Retina (tissue), 1 donor: ENCODE results near the gene CCDC102A.
A peak's percentile ranks its signal among the peaks of the same experiment; 100 is the strongest.

Experiments
- DNase-seq: peaks from one replicate; pipeline ENCODE4 v3.0.0-alpha.2; 2016

The CCDC102A gene

DNA sequence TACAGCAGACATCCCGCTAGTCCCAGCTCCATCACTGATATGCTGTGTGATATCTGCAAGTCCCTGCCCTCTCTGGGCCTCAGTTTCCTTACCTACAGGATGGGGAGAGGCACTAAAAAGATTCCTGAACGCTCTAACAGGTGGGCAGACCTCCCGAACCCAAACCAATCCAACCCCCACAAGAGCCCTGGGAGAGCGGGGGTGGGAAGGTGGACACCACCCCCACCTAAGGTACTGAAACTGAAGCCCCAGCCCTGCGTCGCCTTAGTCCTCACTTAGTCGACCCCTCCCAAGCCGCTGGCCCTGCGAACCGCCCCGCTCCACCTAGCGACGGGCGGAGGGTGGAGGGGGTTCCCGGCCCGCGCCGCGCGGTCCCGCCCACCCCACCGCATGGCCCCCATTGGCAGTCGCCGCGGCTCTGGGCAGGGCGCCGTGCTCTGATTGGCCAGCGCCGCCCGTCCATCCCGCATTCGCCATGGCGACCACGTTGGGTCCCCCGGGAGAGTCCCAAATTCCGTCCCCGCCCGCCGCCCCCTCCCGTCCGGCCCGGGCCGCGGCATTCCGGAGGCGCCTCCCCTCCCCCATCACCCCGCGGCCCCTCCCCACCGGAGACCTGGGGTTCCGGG is 578 bp downstream of the CCDC102A start:
- peak; percentile 79 for DNase-seq

DNA sequence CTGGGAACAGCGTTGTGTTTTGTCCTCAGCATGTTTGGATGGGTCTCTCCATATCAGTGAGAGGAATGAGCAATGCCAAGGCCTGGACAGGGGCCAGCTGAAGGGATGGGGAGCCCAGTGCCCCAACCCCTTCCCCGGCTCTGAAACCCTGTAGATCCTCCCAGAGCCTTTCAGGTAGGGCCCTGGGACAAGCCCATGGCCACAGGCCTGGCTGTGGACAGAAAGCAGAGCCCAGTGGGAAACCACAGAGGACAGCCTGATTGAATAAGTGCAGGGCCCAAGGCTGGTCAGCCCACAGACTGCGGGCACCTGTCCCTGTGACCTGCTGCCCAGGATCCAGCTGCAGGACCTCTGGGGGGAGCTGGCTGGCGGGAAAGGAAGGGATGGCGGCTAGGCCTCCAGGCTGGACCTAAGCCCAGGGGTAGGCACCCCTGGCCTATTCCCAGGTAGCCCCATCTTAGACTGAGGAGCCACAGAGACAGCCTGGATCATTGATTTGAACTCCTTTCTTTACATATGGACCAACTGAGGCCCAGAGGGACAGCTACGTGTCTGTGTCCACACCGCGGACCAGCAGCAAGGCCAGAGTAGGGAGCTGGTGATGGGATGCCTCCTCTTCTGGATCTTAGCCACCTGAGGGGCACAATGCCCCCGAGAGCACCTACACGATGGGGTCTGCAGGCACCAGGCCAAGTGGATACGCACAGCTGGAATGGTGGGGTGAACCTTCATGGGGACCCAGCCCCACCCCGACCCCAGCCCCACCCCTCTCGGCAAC is 1.3 kb downstream of the CCDC102A start:
- no peak for DNase-seq

DNA sequence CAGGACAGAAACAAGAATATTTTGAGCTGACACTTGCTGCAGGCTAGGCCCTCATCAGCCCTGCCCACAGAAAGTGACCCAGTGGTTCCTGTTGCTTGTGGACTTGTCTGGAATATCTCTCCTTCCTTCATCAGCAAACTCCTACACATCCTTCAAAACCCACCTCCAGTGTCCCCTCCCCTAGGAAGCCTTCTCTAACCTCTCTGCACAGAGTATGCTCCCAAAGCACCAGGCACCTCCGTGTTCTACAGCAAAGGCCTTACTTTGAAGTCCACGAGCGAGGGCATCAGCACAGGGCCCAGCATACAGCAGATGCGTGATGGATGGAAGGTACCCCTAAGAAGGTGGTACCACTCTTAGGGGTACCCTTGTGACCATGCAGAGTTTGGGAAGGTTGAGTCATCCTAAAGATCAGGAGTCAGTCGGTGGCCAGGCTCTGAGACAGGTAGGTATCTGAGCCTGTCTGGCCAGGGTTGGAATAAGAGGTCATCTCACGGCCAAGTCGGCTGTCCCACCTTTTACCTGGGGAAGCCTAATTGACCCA is 2.0 kb downstream of the CCDC102A start:
- DNase-seq: no peak

DNA sequence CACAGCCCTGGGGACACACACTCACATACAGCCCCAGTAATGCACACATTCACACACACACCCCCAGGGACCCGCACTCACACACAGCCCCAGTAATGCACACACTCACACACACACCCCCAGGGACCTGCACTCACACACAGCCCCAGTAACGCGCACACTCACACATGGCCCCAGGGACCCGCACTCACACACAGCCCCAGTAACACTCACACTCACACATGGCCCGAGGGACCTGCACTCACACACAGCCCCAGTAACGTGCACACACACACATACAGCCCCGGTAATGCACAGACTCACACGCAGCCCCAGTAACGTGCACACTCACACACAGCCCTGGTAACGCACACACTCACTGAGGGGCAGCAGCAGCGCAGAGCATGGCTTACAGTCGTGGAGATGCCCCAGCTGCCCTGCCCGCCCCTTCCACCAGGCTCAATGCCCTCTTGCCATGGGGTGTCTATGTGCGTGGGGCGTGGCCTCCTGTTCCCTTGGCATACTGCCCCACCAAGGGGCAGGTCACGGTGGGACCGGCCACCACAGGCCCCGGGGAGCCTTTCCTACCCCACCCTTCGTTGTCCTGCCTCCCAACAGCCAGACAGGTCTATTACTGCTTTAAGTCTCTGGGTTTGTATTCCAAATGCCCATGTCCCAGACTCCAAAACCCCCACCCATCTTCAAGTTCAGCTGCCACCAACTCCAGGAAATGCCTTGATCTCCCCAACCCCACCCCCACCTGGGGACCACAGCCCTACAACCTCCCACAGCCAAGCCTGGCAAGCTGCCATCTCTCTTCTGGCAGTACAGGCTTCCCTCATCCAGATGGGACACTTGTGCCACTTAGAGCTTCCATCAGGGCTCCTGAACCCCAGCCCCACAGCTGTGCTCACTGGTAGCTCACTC is 2.7 kb downstream of the CCDC102A start:
- DNase-seq: no peak

DNA sequence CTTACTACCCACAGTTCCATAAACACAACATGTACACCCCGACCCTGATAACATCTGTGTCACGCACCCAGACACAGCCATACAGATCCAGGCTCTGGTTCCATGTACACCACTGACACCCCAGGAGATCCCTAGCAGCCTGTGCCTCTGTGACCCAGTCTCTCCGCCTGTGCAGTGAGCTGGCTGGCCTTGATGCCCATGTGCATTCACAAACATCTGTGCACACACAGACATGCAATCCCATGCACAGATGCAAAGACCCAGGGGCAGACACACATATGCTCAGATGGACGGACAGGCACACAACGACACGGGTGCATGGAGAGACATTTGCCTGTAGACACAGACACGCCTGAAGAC is 4.1 kb downstream of the CCDC102A start:
- no peak for DNase-seq

DNA sequence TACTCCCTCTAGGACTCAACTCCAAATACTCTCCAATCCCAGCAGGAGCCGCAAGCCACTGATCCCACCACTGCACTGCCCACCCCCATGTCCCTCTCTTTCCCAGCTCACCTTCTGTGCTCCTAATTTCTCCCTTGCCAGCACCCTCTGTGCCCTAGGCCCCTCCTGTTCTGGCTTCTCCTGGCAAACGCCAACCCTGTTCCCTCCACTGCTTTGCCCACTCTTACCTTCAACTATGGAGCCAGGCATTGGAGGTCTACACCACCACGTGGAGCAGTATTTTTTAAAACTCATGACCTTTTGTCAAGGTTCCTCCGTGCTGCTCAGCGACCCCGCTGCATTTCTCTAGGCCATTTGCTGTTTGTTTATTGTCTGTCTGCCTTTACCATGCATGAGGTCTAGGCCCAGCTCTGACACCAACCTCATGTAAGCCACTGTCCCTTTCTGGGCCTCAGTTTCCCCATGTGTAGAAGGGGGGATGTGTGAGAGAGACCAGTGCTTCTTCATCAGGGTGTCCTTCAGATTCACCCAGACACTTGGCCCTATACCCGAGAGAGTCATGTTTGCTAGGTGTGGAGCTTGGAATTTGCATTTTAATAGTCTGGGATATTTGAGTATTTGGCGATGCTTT is 4.6 kb downstream of the CCDC102A start:
- DNase-seq: no peak

DNA sequence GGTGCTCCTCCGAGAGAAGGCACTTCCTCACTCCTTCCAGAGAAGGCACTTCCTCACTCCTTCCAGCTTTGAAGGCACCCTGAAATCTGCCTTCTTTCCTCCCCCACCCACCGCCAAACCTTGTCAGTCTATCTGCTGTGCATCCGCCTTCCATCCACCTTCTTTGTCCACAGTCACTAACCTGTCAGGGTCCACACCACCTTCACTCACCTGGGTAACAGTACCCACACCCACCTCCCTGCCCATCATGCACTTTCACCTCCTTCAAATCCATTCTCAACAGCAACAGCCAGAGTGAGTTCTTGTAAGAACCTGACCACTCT is 5.2 kb downstream of the CCDC102A start:
- no peak for DNase-seq

DNA sequence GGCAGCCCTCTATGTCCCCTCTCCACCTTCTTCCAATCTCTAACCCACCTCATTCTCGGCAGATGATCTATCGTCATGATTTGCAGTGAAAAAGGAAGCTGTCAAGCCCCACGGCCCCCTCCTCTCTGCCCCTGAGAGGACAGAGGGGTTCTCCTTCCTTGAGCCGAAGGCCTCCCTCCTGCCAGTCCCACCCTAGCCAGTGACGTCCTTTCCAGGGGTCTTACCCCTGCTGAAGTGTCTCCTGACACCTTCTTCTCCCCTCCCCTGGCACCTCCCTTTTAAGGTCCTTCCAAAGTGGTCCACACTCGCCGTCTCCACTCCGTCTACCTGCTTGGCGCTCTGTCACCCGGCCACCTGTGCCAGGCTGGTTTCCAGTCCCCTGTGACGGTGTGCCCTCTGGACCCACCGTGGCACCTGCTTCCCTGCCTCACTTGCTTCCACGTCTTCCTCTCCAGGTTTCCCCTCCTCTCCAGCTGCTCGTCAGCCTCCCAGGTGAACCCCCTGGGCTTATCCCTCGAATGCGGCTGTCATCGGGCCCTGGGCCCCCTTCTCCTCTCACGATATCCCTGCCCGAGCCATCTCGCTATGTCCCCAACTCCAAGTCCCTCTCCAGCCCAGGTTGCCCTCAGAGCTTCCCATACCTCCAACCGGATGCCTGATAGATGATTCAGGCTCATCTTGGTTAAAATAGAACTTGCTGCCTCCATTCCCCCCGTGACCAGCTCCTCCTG is 5.7 kb downstream of the CCDC102A start:
- DNase-seq: no peak

DNA sequence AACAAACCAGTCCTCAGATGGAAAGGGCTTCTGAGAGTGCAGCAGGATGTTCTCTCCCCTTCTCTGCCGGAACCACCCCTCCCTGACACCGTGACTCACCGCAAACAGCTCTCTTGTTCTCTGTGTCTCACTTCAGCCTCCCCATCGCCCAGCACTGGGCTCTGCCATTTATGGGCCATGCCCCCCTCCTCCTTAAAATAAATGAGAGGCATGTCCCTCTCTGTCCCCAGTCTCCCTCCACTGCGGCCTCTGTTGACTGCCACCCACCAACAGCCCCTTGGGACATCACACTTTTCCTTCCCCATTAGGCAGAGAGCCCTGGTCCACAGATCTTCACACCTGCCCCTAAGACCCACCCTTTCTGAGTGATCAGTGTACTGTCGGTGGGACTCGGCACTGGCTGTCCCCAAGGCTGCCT is 6.3 kb downstream of the CCDC102A start:
- no peak for DNase-seq

DNA sequence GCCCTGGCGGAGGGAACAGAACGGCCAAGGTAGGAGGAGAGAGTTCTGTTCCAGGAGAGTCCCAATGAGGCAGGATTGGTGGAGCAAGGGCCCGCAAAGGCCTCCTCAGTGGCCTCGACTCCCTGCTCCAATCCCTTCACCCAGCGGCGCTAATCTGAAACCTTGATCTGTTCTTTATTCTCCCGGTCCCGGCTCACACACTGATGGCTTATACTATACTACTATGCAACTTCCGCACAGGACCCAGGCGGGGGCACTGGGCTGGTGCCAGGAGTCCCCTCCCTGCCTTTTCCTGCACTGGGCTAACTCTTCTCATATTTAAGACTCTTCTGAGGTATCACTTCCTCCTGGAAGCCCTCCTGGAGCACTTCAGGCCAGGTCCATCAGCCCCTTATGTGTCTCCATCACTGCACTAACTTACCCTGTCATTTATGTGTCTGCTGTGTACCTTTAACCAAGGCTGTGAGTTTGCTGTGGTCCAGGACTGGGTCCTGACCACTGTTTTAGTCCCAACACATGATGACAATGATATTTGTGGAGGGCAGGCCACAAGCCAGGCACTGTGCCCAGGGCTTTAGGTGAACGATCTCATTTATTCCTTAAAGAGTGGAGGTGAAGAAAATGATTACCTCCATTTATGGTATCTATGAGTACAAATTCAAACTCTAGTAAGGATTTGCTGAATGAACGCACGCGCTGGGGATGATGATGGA is 6.8 kb downstream of the CCDC102A start:
- peak; percentile 28 for DNase-seq

DNA sequence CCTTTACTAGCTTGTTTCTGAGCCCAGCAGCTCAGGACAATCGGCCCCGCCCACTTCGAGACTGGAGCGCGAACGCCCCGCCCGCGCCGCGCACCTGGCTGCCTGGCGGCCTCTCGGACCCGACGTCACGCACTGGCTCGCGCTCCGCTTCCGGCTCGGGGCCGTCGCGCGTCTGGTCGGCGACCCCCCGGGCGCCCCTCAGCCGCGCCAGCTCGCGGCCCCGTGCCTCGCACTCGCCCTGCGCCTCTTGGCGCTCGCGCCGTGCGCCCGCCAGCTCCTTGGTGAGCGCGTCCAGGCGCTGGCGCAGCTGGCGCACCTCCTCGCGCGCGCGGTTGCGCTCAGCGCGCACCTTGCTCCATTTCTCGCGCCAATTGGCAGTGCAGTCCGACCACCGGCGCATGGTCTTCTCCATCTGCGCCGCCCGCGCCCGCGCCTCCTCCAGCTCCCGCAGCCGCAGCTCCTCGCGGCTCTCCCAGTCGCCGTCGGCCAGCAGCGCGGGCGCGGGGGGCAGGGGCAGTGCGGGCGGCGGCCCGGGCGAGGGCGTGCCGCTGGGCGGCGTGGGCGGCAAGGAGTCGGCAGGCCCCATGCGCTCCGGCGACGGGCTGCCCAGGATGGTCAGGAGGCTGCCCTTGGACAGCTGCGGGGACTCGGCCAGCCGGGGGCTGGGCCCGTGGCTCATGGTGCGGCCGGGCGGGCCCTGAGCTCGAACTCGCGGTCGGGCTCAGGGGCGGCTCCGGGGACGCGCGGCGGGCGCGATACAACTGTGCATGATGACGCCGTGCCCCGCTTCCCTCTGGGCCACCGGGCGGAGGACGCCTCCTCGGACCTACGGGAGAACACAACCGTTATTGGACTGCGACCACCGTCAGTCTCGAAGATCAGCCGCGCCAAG is 7.6 kb downstream of the CCDC102A start:
- DNase-seq: peak; percentile 32

DNA sequence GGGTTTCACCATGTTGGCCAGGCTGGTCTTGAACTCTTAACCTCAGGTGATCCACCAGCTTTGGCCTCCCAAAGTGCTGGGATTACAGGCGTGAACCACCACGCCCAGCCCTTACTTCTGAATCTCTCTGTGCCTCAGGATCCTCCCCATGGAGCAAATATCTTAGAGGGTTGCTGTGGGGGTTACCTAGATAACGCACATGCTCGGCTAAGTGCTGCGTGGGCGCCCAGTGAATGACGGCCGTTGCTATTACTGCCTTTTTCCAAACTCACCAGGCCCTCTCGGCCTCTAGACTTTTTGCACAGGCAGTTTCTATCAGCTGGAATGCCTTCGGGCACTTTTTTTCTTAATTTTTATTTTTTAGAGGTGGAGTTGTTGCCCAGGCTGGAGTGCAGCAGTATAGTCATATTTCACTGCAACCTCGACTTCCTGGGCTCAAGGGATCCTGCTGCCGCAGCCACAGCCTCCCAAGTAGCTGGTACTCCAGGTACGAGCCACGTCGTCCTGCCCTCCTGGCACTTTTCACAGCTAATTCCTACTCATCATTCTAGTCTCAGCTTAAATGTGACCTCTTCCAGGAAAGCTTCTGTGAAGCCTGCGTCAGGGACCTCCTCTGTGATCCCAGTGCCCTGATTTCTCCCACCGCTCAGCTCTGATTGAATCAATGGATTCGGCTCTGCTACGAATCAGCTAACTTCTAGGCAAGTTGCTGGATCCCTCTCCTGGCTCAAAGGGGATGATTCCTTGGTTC is 8.6 kb downstream of the CCDC102A start:
- DNase-seq: no peak

DNA sequence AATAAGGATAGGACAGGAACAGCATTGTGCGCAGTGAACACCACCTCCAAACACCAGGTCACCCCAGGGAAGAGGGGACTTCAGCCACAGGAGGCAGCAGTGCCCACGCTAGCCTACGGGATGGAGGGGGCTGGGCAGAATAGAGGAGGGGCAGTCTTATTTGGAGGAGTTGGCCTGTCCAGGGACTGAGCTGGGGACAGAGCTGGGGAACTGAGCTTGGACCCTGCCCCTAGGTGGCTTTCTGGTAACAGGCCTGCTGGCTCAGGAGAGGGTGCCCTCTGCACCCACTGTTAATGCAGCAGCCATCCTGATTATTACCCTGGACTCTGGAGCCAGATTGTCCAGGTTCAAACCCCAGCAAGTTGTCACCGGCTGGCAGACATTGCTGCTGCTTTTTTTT is 9.3 kb downstream of the CCDC102A start:
- no peak for DNase-seq

DNA sequence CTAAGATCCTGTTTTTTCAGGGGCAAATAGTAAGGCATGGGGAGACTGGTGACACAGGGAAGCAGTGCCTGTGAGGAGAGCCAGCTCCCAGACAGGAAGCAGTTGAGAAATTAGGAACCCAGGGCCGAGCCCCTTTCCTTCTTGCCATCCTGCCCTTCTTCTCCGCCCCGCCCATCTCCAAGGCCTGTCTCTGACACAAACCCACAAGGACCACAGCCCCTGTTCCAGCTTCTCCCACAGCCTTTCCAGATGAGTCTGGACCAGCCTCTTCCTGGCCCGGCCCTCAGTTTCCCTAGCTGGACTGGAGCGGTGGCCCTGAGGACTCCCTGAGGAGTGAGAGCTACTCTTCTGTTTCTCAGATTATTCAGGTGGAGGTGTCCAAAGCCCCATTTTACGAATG is 9.9 kb downstream of the CCDC102A start:
- no peak for DNase-seq

DNA sequence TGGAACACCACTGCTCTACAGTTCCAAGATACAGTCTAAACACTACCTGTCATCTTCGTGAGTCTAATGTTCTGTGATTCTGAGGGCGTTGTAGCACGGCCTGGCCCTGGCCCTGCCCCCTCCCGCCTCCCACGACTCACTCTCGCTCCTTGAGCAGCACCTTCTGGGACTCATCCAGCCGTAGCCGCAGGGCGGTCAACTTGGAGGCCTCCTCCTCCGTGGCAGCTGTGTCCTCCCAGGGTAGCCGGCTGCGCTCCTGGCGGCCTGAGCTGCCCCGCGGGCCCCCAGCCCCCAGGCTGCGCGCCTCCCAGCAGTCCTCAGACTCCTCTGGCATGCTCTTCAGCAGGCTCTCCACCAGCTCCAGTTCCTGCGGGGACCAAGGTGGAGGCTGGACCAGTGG is 10.6 kb downstream of the CCDC102A start:
- DNase-seq: peak; percentile 19

DNA sequence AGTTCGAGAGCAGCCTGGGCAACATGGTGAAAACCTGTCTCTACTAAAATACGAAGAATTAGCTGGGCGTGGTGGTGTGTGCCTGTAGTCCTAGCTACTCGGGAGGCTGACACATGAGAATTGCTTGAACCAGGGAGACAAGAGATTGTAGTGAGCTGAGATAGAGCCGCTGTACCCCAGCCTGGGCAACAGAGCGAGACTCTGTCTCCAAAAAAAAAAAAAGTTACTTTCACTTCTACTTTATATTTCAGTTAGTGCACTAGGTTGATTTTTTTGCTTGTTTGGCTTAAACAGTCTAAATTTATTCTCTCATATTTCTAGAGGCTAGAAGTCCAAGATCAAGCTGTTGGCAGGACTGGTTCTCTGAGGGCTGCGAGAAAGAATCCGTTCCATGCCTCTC is 13.4 kb downstream of the CCDC102A start:
- no peak for DNase-seq

DNA sequence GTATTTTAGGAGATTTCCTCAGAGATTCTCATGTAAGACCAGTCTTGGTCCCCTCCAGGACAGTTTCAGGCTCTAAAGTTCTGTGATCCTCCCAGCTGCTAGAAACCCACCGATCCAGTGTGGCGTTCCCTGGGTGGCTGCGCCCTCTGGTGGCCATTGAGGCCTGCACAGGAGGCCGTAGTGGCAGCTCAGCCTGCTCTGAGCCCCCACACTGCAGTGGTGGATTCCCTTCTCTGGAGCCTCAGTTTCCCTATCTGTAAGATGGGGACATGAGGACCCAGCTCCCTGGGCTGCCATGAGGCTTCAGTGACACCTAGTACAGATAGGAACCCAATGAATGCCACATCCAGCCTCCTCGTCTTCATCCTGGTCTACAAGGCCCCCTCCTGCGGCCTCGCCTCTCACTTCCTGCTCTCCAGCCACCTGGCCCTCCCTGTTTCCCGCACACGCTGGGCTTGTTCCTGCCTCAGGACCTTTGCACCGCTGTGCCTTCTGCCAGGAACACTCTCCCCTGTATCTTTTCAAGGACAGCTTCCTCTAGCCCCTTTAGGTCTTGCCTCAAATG is 16.5 kb downstream of the CCDC102A start:
- peak; percentile 80 for DNase-seq

DNA sequence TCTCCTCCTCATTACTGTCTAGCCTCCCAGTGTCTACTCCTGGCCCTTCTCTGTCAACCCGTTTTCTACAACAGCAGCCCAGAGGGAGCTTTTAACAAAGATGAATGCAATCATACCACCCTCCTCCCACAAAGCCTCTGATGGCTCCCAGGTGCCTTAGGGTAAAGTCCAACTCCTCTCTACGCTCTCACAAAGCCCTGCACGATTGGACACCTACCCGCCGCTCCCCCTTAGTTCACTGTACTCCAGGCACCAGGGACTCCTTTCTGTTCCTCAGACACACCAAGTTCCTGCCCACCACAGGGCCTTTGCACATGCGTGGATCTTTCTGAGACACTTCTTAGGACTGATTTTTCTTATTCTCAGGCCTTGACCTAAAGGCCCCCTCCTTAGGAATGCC is 17.4 kb downstream of the CCDC102A start:
- no peak for DNase-seq

DNA sequence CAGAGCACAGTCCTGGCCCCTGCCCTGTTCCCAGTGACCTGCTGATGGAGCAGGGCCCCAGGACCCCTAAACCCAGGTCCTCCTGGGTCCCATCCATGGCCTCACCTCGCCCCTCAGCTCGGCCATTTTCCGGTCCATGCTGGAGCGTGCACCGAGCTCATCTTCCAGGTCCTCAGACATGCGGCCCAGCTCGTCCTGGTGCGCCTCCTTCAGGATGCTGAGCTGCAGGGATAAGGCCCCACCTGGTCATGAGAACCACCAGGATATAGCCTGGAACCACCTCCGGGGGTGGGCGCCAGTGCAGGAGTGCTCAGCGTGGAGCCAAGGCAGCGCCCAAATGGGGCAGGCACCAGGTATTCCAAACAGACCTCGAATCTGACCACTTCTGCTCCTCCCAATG is 17.9 kb downstream of the CCDC102A start:
- DNase-seq: no peak
